Adrenal gland (tissue), 5 donors: ENCODE data around the gene FXYD5.

Experiments
- CTCF ChIP-seq, 6 experiments: fragments of 450-650 bp in 4 of 6; fragments of 200-600 bp in 2 of 6; sonication (generic) in 1 of 6; IDR thresholded peaks; 1 replicate in 5 of 6; 2 replicates in 1 of 6; pipeline versions ENCODE4 v1.5.1 to v1.8.0; 2016 to 2021; ENCODE audit warnings: antibody characterized with exemption in 6 of 6, mild to moderate bottlenecking in 2 of 6, moderate library complexity in 1 of 6
- POLR2A ChIP-seq, 2 donors: fragments of 450-650 bp; IDR thresholded peaks; one replicate each; pipeline ENCODE4 v1.6.1; 2017; ENCODE audit warnings: antibody characterized with exemption in 2 of 2, mild to moderate bottlenecking in 2 of 2, moderate library complexity in 1 of 2
- donor health status: DM: no; HTN: no; CAD: no.

GRCh38 chr19:35138305-35138892, 16.1 kb upstream of the FXYD5 start, which contains the start of gene FXYD1:
- TF ChIP-seq CTCF (IDR thresholded peaks at IDR 0.05) = no peak
- no peak for TF ChIP-seq POLR2A (IDR thresholded peaks at IDR 0.05)
